ENCODE measurements around the gene CLDN5.

- TF ChIP-seq, protein P1, sequence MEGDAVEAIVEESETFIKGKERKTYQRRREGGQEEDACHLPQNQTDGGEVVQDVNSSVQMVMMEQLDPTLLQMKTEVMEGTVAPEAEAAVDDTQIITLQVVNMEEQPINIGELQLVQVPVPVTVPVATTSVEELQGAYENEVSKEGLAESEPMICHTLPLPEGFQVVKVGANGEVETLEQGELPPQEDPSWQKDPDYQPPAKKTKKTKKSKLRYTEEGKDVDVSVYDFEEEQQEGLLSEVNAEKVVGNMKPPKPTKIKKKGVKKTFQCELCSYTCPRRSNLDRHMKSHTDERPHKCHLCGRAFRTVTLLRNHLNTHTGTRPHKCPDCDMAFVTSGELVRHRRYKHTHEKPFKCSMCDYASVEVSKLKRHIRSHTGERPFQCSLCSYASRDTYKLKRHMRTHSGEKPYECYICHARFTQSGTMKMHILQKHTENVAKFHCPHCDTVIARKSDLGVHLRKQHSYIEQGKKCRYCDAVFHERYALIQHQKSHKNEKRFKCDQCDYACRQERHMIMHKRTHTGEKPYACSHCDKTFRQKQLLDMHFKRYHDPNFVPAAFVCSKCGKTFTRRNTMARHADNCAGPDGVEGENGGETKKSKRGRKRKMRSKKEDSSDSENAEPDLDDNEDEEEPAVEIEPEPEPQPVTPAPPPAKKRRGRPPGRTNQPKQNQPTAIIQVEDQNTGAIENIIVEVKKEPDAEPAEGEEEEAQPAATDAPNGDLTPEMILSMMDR (IDR thresholded peaks at IDR 0.05): no peak
- no peak for TF ChIP-seq EP300 (IDR thresholded peaks at IDR 0.05)
Measured at GRCh38 chr22:19515654-19516377, 8.4 kb downstream of the CLDN5 start.

Measured in suprapubic skin (tissue), 3 donors.